Epidermal melanocyte (primary cell): ENCODE results near the gene HECW1.

Experiments
- DNase-seq: peaks from one replicate; pipeline ENCODE4 v3.0.0; 2011; ENCODE audit warnings: low spot score; ENCODE audit not compliant: insufficient read length

The HECW1 gene

GRCh38 chr7:43249823-43250145 is 137.3 kb downstream of the HECW1 start:
- DNase-seq = no peak

- DNase-seq = no peak
These were observed 148.8 kb downstream of the HECW1 start for GRCh38 chr7:43260980-43261878.

GRCh38 chr7:43265139-43265538 is 152.7 kb downstream of the HECW1 start:
- DNase-seq = no peak

- no peak for DNase-seq
These were observed 161.7 kb downstream of the HECW1 start for GRCh38 chr7:43273939-43274719.

GRCh38 chr7:43274752-43275151 is 162.3 kb downstream of the HECW1 start:
- DNase-seq = no peak

- no peak for DNase-seq
These were observed 164.1 kb downstream of the HECW1 start for GRCh38 chr7:43276547-43276946.

GRCh38 chr7:43278088-43278644 is 165.7 kb downstream of the HECW1 start:
- DNase-seq = no peak

- DNase-seq = no peak
These were observed 168.8 kb downstream of the HECW1 start for GRCh38 chr7:43281268-43281667.

- DNase-seq = no peak
These were observed 171.3 kb downstream of the HECW1 start for GRCh38 chr7:43283706-43284105.

GRCh38 chr7:43289826-43290225 is 177.4 kb downstream of the HECW1 start:
- no peak for DNase-seq

GRCh38 chr7:43290978-43291377 is 178.5 kb downstream of the HECW1 start:
- DNase-seq = no peak

GRCh38 chr7:43291789-43292188 is 179.3 kb downstream of the HECW1 start:
- no peak for DNase-seq

GRCh38 chr7:43292384-43292783 is 179.9 kb downstream of the HECW1 start:
- DNase-seq = no peak

- DNase-seq = no peak
These were observed 181.7 kb downstream of the HECW1 start for GRCh38 chr7:43294080-43294630.

- no peak for DNase-seq
These were observed 183.0 kb downstream of the HECW1 start for GRCh38 chr7:43295429-43295828.

- no peak for DNase-seq
These were observed 183.9 kb downstream of the HECW1 start for GRCh38 chr7:43296306-43296705.

GRCh38 chr7:43298617-43299016 is 186.2 kb downstream of the HECW1 start:
- DNase-seq = no peak

GRCh38 chr7:43300121-43300520 is 187.7 kb downstream of the HECW1 start:
- DNase-seq = no peak

- no peak for DNase-seq
These were observed 189.8 kb downstream of the HECW1 start for GRCh38 chr7:43302211-43302711.

GRCh38 chr7:43302773-43303460 is 190.5 kb downstream of the HECW1 start:
- no peak for DNase-seq

- no peak for DNase-seq
These were observed 191.3 kb downstream of the HECW1 start for GRCh38 chr7:43303740-43304241.
